OCI-LY1 (cell line): ENCODE measurements around the gene NPAS2.

Experiments used
- H2AFZ ChIP-seq: fragments of 200-600 bp; sonication (generic), shearing (Covaris generic); 2 replicates; pipeline ENCODE4 v1.6.0; 2014; ENCODE audit warnings: antibody characterized with exemption, mild to moderate bottlenecking, low read length
- H3F3A ChIP-seq: fragments of 200-600 bp; sonication (generic), shearing (Covaris generic); 2 replicates; pipeline ENCODE4 v1.6.0; 2014; ENCODE audit warnings: mild to moderate bottlenecking, antibody characterized with exemption, low read length, moderate library complexity; ENCODE audit not compliant: insufficient read depth
- H3K27ac ChIP-seq: fragments of 200-600 bp; sonication (generic); 2 replicates; pipeline ENCODE4 v1.5.1; 2014; ENCODE audit warnings: low read length, mixed run types, mild to moderate bottlenecking, low read depth; ENCODE audit not compliant: poor library complexity, severe bottlenecking
- H3K27me3 ChIP-seq: fragments of 200-600 bp; sonication (generic); 2 replicates; pipeline ENCODE4 v1.6.0; 2014; ENCODE audit warnings: antibody characterized with exemption, mild to moderate bottlenecking, low read length, moderate library complexity; ENCODE audit not compliant: insufficient read depth
- H3K36me3 ChIP-seq: fragments of 200-600 bp; sonication (generic); 2 replicates; pipeline ENCODE4 v1.6.1; 2014; ENCODE audit warnings: mild to moderate bottlenecking, antibody characterized with exemption, low read length, moderate library complexity, mixed read lengths; ENCODE audit not compliant: insufficient read depth
- H3K4me1 ChIP-seq: fragments of 200-600 bp; sonication (generic); 2 replicates; pipeline ENCODE4 v1.5.1; 2014; ENCODE audit warnings: mild to moderate bottlenecking, low read length, moderate library complexity; ENCODE audit not compliant: insufficient read depth, severe bottlenecking
- H3K4me2 ChIP-seq: fragments of 200-600 bp; sonication (generic), shearing (Covaris generic); 2 replicates; pipeline ENCODE4 v1.6.1; 2014; ENCODE audit warnings: low read length
- H3K4me3 ChIP-seq: fragments of 200-600 bp; sonication (generic); 2 replicates; pipeline ENCODE4 v1.5.1; 2014; ENCODE audit warnings: low read length, low read depth, mild to moderate bottlenecking, mixed read lengths; ENCODE audit not compliant: poor library complexity, severe bottlenecking
- H3K79me2 ChIP-seq: fragments of 200-600 bp; shearing (Covaris generic); 2 replicates; pipeline ENCODE4 v1.6.1; 2016; ENCODE audit warnings: mixed run types, low read length, mixed read lengths; ENCODE audit not compliant: insufficient read depth
- H3K9ac ChIP-seq: fragments of 200-600 bp; sonication (generic), shearing (Covaris generic); 2 replicates; pipeline ENCODE4 v1.6.1; 2014; ENCODE audit warnings: mild to moderate bottlenecking, low read length, mixed read lengths
- H3K9me2 ChIP-seq: fragments of 200-600 bp; sonication (generic), shearing (Covaris generic); 2 replicates; pipeline ENCODE4 v1.6.1; 2014; ENCODE audit warnings: low read depth, mild to moderate bottlenecking, low read length, mixed read lengths
- H3K9me3 ChIP-seq: fragments of 200-600 bp; shearing (Covaris generic); 2 replicates; pipeline ENCODE4 v1.6.1; 2014; ENCODE audit warnings: low read length, mixed read lengths
- H4K20me1 ChIP-seq: fragments of 200-600 bp; sonication (generic), shearing (Covaris generic); 2 replicates; pipeline ENCODE4 v1.6.0; 2016; ENCODE audit warnings: mild to moderate bottlenecking, low read length; ENCODE audit not compliant: insufficient read depth
- CTCF ChIP-seq: fragments of 200-600 bp; sonication (generic), shearing (Covaris generic); IDR thresholded peaks from 2 replicates; pipeline ENCODE4 v1.5.1; 2017; ENCODE audit warnings: mild to moderate bottlenecking, antibody characterized with exemption, low read length, moderate library complexity, mixed read lengths
- EZH2 ChIP-seq: fragments of 200-600 bp; sonication (generic), shearing (Covaris generic); IDR thresholded peaks from 2 replicates; pipeline ENCODE4 v1.8.0; 2017; ENCODE audit warnings: borderline replicate concordance, mixed run types, mild to moderate bottlenecking, antibody characterized with exemption, low read length, moderate library complexity, mixed read lengths

NPAS2 gene

GRCh38 chr2:100965596-100965995 lies 145.7 kb downstream of the NPAS2 start:
- Histone ChIP-seq H3K9ac (no peak overlapping the region), H3K9me2 (no peaks in the 10 kb centered on the region), H3K79me2 (no peaks in the 10 kb centered on the region), H3K4me2 (no peak overlapping the region), H3K27me3 (no peaks in the 10 kb centered on the region), H4K20me1 (no peaks in the 10 kb centered on the region), H2AFZ (no peak overlapping the region), H3K4me1 (no peaks in the 10 kb centered on the region), H3K27ac (no peak overlapping the region), H3F3A (no peaks in the 10 kb centered on the region), H3K9me3 (no peaks in the 10 kb centered on the region), H3K4me3 (no peak overlapping the region), H3K36me3 (no peaks in the 10 kb centered on the region; the same call in 1 of the 2 replicates)
- TF ChIP-seq CTCF (no peak), EZH2 (no peak)

GRCh38 chr2:100967716-100968115 lies 147.8 kb downstream of the NPAS2 start:
- H2AFZ ChIP-seq: no peak overlapping the region
- TF ChIP-seq CTCF: no peak
- no peak for TF ChIP-seq EZH2
- H3F3A ChIP-seq: no peaks in the 10 kb centered on the region
- H3K4me3 ChIP-seq: no peak overlapping the region
- no peaks in the 10 kb centered on the region for H4K20me1 ChIP-seq
- H3K79me2 ChIP-seq: no peaks in the 10 kb centered on the region
- no peak overlapping the region for H3K4me2 ChIP-seq
- no peak overlapping the region for H3K9ac ChIP-seq
- H3K9me2 ChIP-seq: no peaks in the 10 kb centered on the region
- H3K9me3 ChIP-seq: no peaks in the 10 kb centered on the region
- no peaks in the 10 kb centered on the region for H3K27me3 ChIP-seq
- H3K4me1 ChIP-seq: no peaks in the 10 kb centered on the region
- H3K27ac ChIP-seq: no peak overlapping the region
- no peaks in the 10 kb centered on the region; the same call in 1 of the 2 replicates for H3K36me3 ChIP-seq

GRCh38 chr2:100968146-100969145 lies 148.5 kb downstream of the NPAS2 start:
- Histone ChIP-seq H3K9ac (no peak overlapping the region), H3K79me2 (no peaks in the 10 kb centered on the region), H3K4me1 (no peaks in the 10 kb centered on the region), H3F3A (no peaks in the 10 kb centered on the region), H3K9me3 (no peaks in the 10 kb centered on the region), H3K4me2 (no peak overlapping the region), H3K36me3 (no peaks in the 10 kb centered on the region; the same call in 1 of the 2 replicates), H4K20me1 (no peaks in the 10 kb centered on the region), H3K27me3 (no peaks in the 10 kb centered on the region), H2AFZ (no peak overlapping the region), H3K27ac (no peak overlapping the region), H3K4me3 (no peak overlapping the region), H3K9me2 (no peaks in the 10 kb centered on the region)
- TF ChIP-seq EZH2: no peak
- TF ChIP-seq CTCF: no peak
